GM23338 (cell line): ENCODE measurements around the gene RGS6. TPM values are rescaled to one million over a fixed set of nuclear protein-coding genes. Genes with fewer than 3 reads are reported as not detected.

ENCODE experiments used
- ATAC-seq: fragments of 200-7000 bp; cut with Tn5 transposase; 3 replicates; pipeline ENCODE4 v1.9.1; 2020
- DNase-seq: peaks from one replicate; pipeline ENCODE4 v3.0.0-alpha.2; 2015; ENCODE audit warnings: low spot score
- H2AFZ ChIP-seq: fragments of 200-600 bp; sonication (generic); 2 replicates; pipeline ENCODE4 v1.8.0; 2016; ENCODE audit warnings: antibody characterized with exemption, mild to moderate bottlenecking, moderate library complexity
- H3F3A ChIP-seq: fragments of 200-600 bp; sonication (generic); replicated peaks from 2 replicates; pipeline ENCODE4 v1.8.0; 2017; ENCODE audit warnings: antibody characterized with exemption, mixed run types, low read depth
- H3K27ac ChIP-seq: fragments of 200-600 bp; sonication (generic); 2 replicates; pipeline ENCODE4 v1.6.1; 2016; ENCODE audit warnings: low read depth
- H3K27me3 ChIP-seq: fragments of 200-600 bp; sonication (generic); 2 replicates; pipeline ENCODE4 v1.8.0; 2016; ENCODE audit warnings: mild to moderate bottlenecking, mixed run types, moderate library complexity; ENCODE audit not compliant: insufficient read depth
- H3K36me3 ChIP-seq: fragments of 200-600 bp; sonication (generic); 2 replicates; pipeline ENCODE4 v1.8.0; 2016; ENCODE audit warnings: mild to moderate bottlenecking; ENCODE audit not compliant: insufficient read depth
- H3K4me1 ChIP-seq: fragments of 200-600 bp; sonication (generic); 2 replicates; pipeline ENCODE4 v1.8.0; 2016; ENCODE audit warnings: mild to moderate bottlenecking, moderate library complexity; ENCODE audit not compliant: insufficient read depth
- H3K4me2 ChIP-seq: fragments of 200-600 bp; sonication (generic); 2 replicates; pipeline ENCODE4 v1.7.1; 2017; ENCODE audit warnings: mixed run types
- H3K4me3 ChIP-seq: fragments of 200-600 bp; sonication (generic); 2 replicates; pipeline ENCODE4 v1.6.1; 2016; ENCODE audit warnings: mixed run types
- H3K79me2 ChIP-seq: fragments of 200-600 bp; sonication (generic); replicated peaks from 2 replicates; pipeline ENCODE4 v1.8.0; 2017; ENCODE audit warnings: mild to moderate bottlenecking; ENCODE audit not compliant: insufficient read depth
- H3K9me2 ChIP-seq: fragments of 200-600 bp; sonication (generic); 2 replicates; pipeline ENCODE4 v1.8.0; 2017; ENCODE audit not compliant: insufficient read depth
- H4K20me1 ChIP-seq: fragments of 200-600 bp; sonication (generic); replicated peaks from 2 replicates; pipeline ENCODE4 v1.8.0; 2017; ENCODE audit warnings: mild to moderate bottlenecking; ENCODE audit not compliant: insufficient read depth
- H3K27ac Mint-ChIP-seq: 2 replicates; pipeline ENCODE4 v1.8.0; 2020; ENCODE audit warnings: inconsistent platforms, mild to moderate bottlenecking, moderate library complexity, mixed read lengths
- H3K27me3 Mint-ChIP-seq: 3 replicates; pipeline ENCODE4 v1.8.0; 2022; ENCODE audit warnings: low read depth, mild to moderate bottlenecking, moderate library complexity, mixed read lengths, inconsistent platforms; ENCODE audit not compliant: insufficient read depth, poor library complexity
- H3K36me3 Mint-ChIP-seq: 3 replicates; pipeline ENCODE4 v1.8.0; 2021; ENCODE audit warnings: low read depth, mild to moderate bottlenecking, inconsistent platforms, moderate library complexity, mixed read lengths
- H3K4me1 Mint-ChIP-seq: 3 replicates; pipeline ENCODE4 v1.8.0; 2020; ENCODE audit warnings: mild to moderate bottlenecking, inconsistent platforms, mixed read lengths
- H3K4me3 Mint-ChIP-seq: 3 replicates; pipeline ENCODE4 v1.8.0; 2021; ENCODE audit warnings: moderate library complexity, mild to moderate bottlenecking, inconsistent platforms, mixed read lengths
- H3K9me3 Mint-ChIP-seq: 3 replicates; pipeline ENCODE4 v1.8.0; 2020; ENCODE audit warnings: moderate library complexity, mild to moderate bottlenecking, inconsistent platforms, mixed read lengths
- CREB1 ChIP-seq: fragments of 250-450 bp; sonication (Bioruptor Pico); IDR thresholded peaks from 2 replicates; pipeline ENCODE4 v1.5.0; 2020; ENCODE audit warnings: low read depth, mild to moderate bottlenecking, moderate library complexity
- EZH2 ChIP-seq: fragments of 200-600 bp; sonication (generic); IDR thresholded peaks from one replicate; pipeline ENCODE4 v1.8.0; 2017; ENCODE audit warnings: antibody characterized with exemption, mild to moderate bottlenecking, low read depth; ENCODE audit not compliant: unreplicated experiment
- EZH2phosphoT487 ChIP-seq: fragments of 200-600 bp; sonication (generic); IDR thresholded peaks from one replicate; pipeline ENCODE4 v1.8.1; 2018; ENCODE audit warnings: antibody characterized with exemption; ENCODE audit not compliant: unreplicated experiment
- JUNB ChIP-seq: IDR thresholded peaks from one replicate; pipeline ENCODE4 v1.6.1; 2016; ENCODE audit warnings: antibody characterized with exemption; ENCODE audit not compliant: unreplicated experiment
- NANOG ChIP-seq: IDR thresholded peaks from 2 replicates; pipeline ENCODE4 v1.6.1; 2016; ENCODE audit warnings: antibody characterized with exemption, borderline replicate concordance
- POLR2AphosphoS5 ChIP-seq: IDR thresholded peaks from 2 replicates; pipeline ENCODE4 v1.6.1; 2016; ENCODE audit warnings: antibody characterized with exemption, low read depth
- REST ChIP-seq: IDR thresholded peaks from one replicate; pipeline ENCODE4 v1.6.1; 2018; ENCODE audit warnings: antibody characterized with exemption; ENCODE audit not compliant: unreplicated experiment
- STAT1 ChIP-seq: IDR thresholded peaks from one replicate; pipeline ENCODE4 v1.6.1; 2016; ENCODE audit warnings: antibody characterized with exemption; ENCODE audit not compliant: unreplicated experiment
- ZNF114 ChIP-seq: fragments of 250-450 bp; sonication (Bioruptor Pico); IDR thresholded peaks from 2 replicates; pipeline ENCODE4 v1.5.0; 2020; ENCODE audit warnings: mild to moderate bottlenecking, moderate library complexity
- ZNF331 ChIP-seq: fragments of 250-450 bp; sonication (Bioruptor Pico); IDR thresholded peaks from 2 replicates; pipeline ENCODE4 v1.5.0; 2020; ENCODE audit warnings: low read depth, mild to moderate bottlenecking, moderate library complexity
- polyA plus RNA-seq: library from polyadenylated mRNA; unstranded; fragments of >200 nt; fragmentation: Nextera tagmentation; extraction: Ambion mirVana; gene quantifications from 2 replicates; pipeline ENCODE4 v1.2.1, GENCODE V29; 2016
- total RNA-seq: library from RNA; depleted of rRNA; stranded (reverse); fragments of >200 nt; shearing (Covaris generic); gene quantifications from 2 replicates; pipeline ENCODE4 v1.2.3, GENCODE V29; 2014
- TF ChIP-seq, protein P1 (sequence below): IDR thresholded peaks from 2 replicates; pipeline ENCODE4 v1.6.1; 2016; ENCODE audit warnings: antibody characterized with exemption

Gene RGS6
- total and polyA plus RNA-seq, 2 experiments from 2014 or later = 0.66 to 0.83 TPM

GRCh38 chr14:71959055-71959454 is 26.8 kb downstream of the RGS6 start:
- Histone ChIP-seq H3K36me3 (no peaks in the 10 kb centered on the region), H4K20me1 (no peaks in the 10 kb centered on the region), H3F3A (no peaks in the 10 kb centered on the region), H3K4me2 (no peak overlapping the region), H3K9me2 (no peaks in the 10 kb centered on the region; the same call in 1 of the 2 replicates), H3K4me3 (no peak overlapping the region), H3K4me1 (no peaks in the 10 kb centered on the region), H2AFZ (no peak overlapping the region), H3K27ac (no peak overlapping the region), H3K79me2 (no peaks in the 10 kb centered on the region), H3K27me3 (no peaks in the 10 kb centered on the region)
- H3K4me1 Mint-ChIP-seq = no peaks in the 10 kb centered on the region
- H3K27ac Mint-ChIP-seq = no peak overlapping the region
- DNase-seq (no peak), ATAC-seq (no peak)
- no peaks in the 10 kb centered on the region for H3K9me3 Mint-ChIP-seq
- no peak overlapping the region for H3K4me3 Mint-ChIP-seq
- H3K36me3 Mint-ChIP-seq = no peaks in the 10 kb centered on the region
- TF ChIP-seq REST (no peak), CREB1 (CRISPR knock-in tag) (no peak), POLR2AphosphoS5 (no peak), NANOG (no peak), STAT1 (no peak), JUNB (no peak), EZH2phosphoT487 (no peak), ZNF114 (no peak), EZH2 (no peak)
- TF ChIP-seq, protein P1, sequence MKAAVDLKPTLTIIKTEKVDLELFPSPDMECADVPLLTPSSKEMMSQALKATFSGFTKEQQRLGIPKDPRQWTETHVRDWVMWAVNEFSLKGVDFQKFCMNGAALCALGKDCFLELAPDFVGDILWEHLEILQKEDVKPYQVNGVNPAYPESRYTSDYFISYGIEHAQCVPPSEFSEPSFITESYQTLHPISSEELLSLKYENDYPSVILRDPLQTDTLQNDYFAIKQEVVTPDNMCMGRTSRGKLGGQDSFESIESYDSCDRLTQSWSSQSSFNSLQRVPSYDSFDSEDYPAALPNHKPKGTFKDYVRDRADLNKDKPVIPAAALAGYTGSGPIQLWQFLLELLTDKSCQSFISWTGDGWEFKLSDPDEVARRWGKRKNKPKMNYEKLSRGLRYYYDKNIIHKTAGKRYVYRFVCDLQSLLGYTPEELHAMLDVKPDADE = no peak
- peaks cover 2% of the 10 kb centered on the region for H3K27me3 Mint-ChIP-seq

DNA sequence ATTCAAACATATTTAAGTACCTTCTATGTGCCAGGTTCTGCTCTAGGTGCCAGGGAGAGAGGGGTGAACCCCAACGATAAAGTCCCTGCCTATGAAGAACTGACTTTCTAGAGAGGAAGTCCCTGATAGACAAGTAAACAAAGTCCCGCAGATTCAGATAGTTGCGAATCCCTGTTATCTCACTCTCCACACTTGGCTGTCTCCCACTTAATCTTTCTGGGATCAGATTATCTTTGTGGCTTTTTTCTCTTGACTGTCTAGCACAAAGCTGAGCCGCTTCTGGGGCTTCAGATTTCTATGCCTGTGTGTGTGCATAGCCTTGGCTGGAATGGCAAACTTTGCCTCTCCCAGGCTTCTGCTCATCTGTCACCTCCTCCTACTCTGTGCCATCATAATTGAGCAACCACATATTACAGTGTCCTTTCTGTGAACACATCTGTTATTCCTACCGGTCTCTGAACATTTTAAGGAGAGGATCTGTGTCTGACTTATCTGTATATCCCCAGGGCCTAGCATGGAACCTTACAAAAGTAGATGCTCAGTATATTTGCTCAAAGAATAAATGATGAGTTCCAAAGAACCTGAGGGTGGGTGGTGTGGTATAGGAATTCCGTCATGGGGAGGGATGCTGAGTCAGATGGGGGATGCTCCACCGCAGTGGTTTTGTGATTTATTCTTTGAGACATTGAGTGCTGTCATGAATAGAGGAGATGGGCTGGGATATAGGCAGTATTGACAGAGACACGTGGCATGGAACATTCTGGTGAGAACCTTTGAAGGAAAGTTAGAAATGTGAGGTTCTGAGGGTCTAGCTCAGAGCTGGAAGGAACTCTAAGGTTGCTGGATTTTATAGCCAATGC is 28.5 kb downstream of the RGS6 start:
- no peak overlapping the region for H3K4me2 ChIP-seq
- no peaks in the 10 kb centered on the region for H3K27me3 ChIP-seq
- peaks cover 2% of the 10 kb centered on the region for H3K27me3 Mint-ChIP-seq
- H3K9me2 ChIP-seq = no peaks in the 10 kb centered on the region
- DNase-seq (no peak), ATAC-seq (no peak)
- H3K36me3 ChIP-seq = no peaks in the 10 kb centered on the region
- no peaks in the 10 kb centered on the region for H3K79me2 ChIP-seq
- no peaks in the 10 kb centered on the region for H3K9me3 Mint-ChIP-seq
- no peaks in the 10 kb centered on the region; the same call in 2 of the 3 replicates for H3K4me1 Mint-ChIP-seq
- no peaks in the 10 kb centered on the region for H4K20me1 ChIP-seq
- no peaks in the 10 kb centered on the region for H3K36me3 Mint-ChIP-seq
- H3K4me3 ChIP-seq = no peak overlapping the region
- no peak overlapping the region for H2AFZ ChIP-seq
- no peak overlapping the region for H3K4me3 Mint-ChIP-seq
- no peak overlapping the region for H3K27ac Mint-ChIP-seq
- no peaks in the 10 kb centered on the region for H3K4me1 ChIP-seq
- no peaks in the 10 kb centered on the region for H3F3A ChIP-seq
- no peak overlapping the region for H3K27ac ChIP-seq
- no peak for TF ChIP-seq ZNF114
- no peak for TF ChIP-seq STAT1
- no peak for TF ChIP-seq REST
- TF ChIP-seq, protein P1 = no peak
- no peak for TF ChIP-seq CREB1 (CRISPR knock-in tag)
- TF ChIP-seq EZH2phosphoT487 = no peak
- TF ChIP-seq JUNB = no peak
- no peak for TF ChIP-seq NANOG
- no peak for TF ChIP-seq ZNF331 (CRISPR knock-in tag)
- TF ChIP-seq EZH2 = no peak
